ENCODE data around the gene ATRIP. TPM values are rescaled to one million over a fixed set of nuclear protein-coding genes. Genes with fewer than 3 reads are reported as not detected.

ATRIP gene
- total and polyA plus RNA-seq, 2 experiments from 2014 or later, result 4.2 to 8.4 TPM

DNA sequence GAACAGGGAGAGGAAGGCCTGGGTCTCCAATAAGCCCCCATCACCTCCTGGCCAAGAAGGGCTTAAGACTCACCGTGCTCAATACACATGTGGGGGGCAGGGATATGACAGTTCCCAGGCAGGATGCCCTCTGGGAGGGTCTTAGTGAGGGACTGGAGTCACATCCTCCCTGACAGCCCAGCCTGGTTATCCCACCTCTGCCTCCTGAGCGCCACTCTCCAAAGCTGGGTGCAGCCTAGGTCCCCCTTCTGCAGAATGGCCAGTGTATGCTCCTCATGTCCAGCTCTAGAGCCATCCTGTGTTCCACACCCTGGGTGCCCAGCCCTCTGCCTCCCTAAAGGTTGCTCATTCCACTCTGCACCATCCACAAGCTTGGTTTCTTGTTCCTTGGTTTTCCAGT is 58.6 kb downstream of the ATRIP start:
- H2AFZ ChIP-seq, result no peak overlapping the region
- no peak overlapping the region for H3K27ac ChIP-seq
- DNase-seq, result no peak
- peak overlapping the region; percentile 83 for H3K4me2 ChIP-seq (ENCODE audit: unreplicated experiment)
- peaks cover 18% of the 10 kb centered on the region for H3K4me1 ChIP-seq (ENCODE audit: insufficient read depth)
- no peaks in the 10 kb centered on the region for H3K27me3 ChIP-seq (replicated peaks; ENCODE audit: insufficient read depth)
- H4K20me1 ChIP-seq (ENCODE audit: insufficient read depth), result no peaks in the 10 kb centered on the region
- H3K79me2 ChIP-seq (ENCODE audit: insufficient read depth), result peaks cover 14% of the 10 kb centered on the region
- H3K36me3 ChIP-seq (ENCODE audit: low read depth), result no peaks in the 10 kb centered on the region
- 72 to 85% methylated on average over 2 of the region's 2 CpGs for WGBS, 2 experiments (ENCODE audit: low coverage in 1 of 2, low lambda C conversion rate in 2 of 2, missing lambda C conversion rate in 2 of 2)
- no peaks in the 10 kb centered on the region for H3K9me2 ChIP-seq (ENCODE audit: insufficient read depth)
- TF ChIP-seq EZH2phosphoT487 (IDR thresholded peaks at IDR 0.05; ENCODE audit: insufficient read depth, low read depth) (no peak), EZH2 (IDR thresholded peaks at IDR 0.05; ENCODE audit: insufficient read depth, poor library complexity, severe bottlenecking) (no peak)
- H3K9me3 ChIP-seq (ENCODE audit: low read depth), result no peaks in the 10 kb centered on the region
- H3F3A ChIP-seq (ENCODE audit: insufficient read depth), result peaks cover 11% of the 10 kb centered on the region
- in situ Hi-C loops (cut with MboI), result no loop called here
- no peak overlapping the region for H3K4me3 ChIP-seq
- no peak overlapping the region for H3K9ac ChIP-seq

DNA sequence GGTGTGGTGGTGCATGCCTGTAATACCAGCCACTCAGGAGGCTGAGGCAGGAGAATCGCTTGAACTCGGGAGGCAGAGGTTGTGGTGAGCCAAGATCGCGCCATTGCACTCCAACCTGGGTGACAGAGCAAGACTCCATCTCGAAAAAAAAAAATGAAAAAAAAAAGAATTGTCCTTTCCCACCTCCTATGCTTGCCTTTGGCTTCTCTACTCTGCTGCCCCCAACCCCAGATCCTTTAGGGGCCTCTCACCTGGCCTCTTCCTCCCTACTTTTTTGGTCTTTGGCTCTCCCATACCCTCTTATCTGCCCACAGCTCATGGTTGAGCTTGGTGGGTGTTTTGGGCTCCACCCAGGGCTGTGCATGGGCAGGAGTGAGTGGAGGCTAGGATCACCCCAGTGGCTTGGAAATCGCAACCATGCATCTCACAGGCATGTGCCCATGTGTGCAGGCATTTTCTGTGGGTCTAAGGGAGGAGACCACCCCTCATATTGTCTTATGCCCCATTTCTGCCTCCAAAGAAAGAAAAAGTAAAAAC is 59.5 kb downstream of the ATRIP start:
- H3K4me1 ChIP-seq (ENCODE audit: insufficient read depth), result peaks cover 18% of the 10 kb centered on the region
- 88 to 95% methylated on average over 6 of the region's 6 CpGs for WGBS, 2 experiments (ENCODE audit: low coverage in 1 of 2, low lambda C conversion rate in 2 of 2, missing lambda C conversion rate in 2 of 2)
- no peaks in the 10 kb centered on the region for H3K9me2 ChIP-seq (ENCODE audit: insufficient read depth)
- TF ChIP-seq EZH2phosphoT487 (IDR thresholded peaks at IDR 0.05; ENCODE audit: insufficient read depth, low read depth), result no peak
- TF ChIP-seq EZH2 (IDR thresholded peaks at IDR 0.05; ENCODE audit: insufficient read depth, poor library complexity, severe bottlenecking), result no peak
- H3K4me3 ChIP-seq, result no peak overlapping the region
- H2AFZ ChIP-seq, result no peak overlapping the region
- H3K27me3 ChIP-seq (replicated peaks; ENCODE audit: insufficient read depth), result no peaks in the 10 kb centered on the region
- no peak overlapping the region for H3K9ac ChIP-seq
- H3K27ac ChIP-seq, result no peak overlapping the region
- peaks cover 14% of the 10 kb centered on the region for H3K79me2 ChIP-seq (ENCODE audit: insufficient read depth)
- H3K9me3 ChIP-seq (ENCODE audit: low read depth), result no peaks in the 10 kb centered on the region
- H3F3A ChIP-seq (ENCODE audit: insufficient read depth), result peaks cover 11% of the 10 kb centered on the region
- in situ Hi-C loops (cut with MboI), result no loop called here
- H4K20me1 ChIP-seq (ENCODE audit: insufficient read depth), result no peaks in the 10 kb centered on the region
- H3K4me2 ChIP-seq (ENCODE audit: unreplicated experiment), result no peak overlapping the region
- no peaks in the 10 kb centered on the region for H3K36me3 ChIP-seq (ENCODE audit: low read depth)
- DNase-seq, result no peak

DNA sequence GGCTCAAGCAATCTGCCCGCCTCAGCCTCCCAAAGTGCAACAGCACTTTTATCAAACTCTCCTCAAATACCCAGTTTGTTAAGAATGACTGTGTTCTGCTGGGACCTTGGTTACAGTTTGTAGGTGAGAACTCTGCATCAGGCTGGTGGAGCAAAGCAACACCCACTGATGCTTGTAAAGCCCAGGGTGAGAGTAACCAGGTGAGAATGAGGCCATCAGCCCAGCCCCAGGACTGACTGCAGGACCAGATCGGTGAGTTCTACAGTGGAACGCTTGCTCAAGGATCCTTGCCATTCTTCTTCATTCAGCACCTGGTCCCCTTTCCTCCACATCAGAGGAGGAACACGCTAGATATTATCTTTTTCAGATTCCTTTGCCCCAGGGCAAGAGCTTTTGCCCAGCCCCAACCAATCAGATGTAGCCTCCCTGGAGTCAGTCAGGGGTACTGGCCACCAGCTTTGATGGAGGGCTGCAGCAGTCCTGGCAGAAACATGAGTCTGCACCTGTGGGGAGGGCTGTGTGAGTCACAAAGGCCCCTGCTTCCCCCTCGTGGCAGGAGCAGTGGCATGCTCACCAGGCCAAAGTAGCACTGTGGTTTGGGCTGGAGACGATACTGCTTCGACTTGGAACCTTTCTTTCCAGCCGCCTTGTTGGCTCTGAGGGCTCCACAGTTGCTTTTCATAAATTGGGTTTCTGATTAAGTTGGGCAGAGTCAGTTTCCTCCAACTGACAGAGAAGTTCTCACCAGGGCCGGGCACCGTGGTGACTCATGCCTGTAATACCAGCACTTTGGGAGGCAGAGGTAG is 60.9 kb downstream of the ATRIP start:
- Histone ChIP-seq H3K79me2 (ENCODE audit: insufficient read depth) (peaks cover 7% of the 10 kb centered on the region; the same call in 1 of the 2 replicates), H3K36me3 (ENCODE audit: low read depth) (no peaks in the 10 kb centered on the region), H3K4me1 (ENCODE audit: insufficient read depth) (peaks cover 18% of the 10 kb centered on the region), H3K9me3 (ENCODE audit: low read depth) (no peaks in the 10 kb centered on the region), H3K4me2 (ENCODE audit: unreplicated experiment) (no peak overlapping the region), H3K9me2 (ENCODE audit: insufficient read depth) (no peaks in the 10 kb centered on the region), H3K4me3 (no peak overlapping the region), H3K27ac (peak overlapping the region; percentile 20), H4K20me1 (ENCODE audit: insufficient read depth) (no peaks in the 10 kb centered on the region), H2AFZ (peak overlapping the region; percentile 36; the same call in 1 of the 2 replicates), H3F3A (ENCODE audit: insufficient read depth) (peaks cover 11% of the 10 kb centered on the region), H3K27me3 (replicated peaks; ENCODE audit: insufficient read depth) (no peaks in the 10 kb centered on the region), H3K9ac (no peak overlapping the region)
- peak; percentile 69 for DNase-seq
- WGBS, 2 experiments (ENCODE audit: low coverage in 1 of 2, low lambda C conversion rate in 2 of 2, missing lambda C conversion rate in 2 of 2), result 34 to 36% methylated on average over 10 of the region's 10 CpGs
- in situ Hi-C loops (cut with MboI), result no loop called here
- TF ChIP-seq EZH2 (IDR thresholded peaks at IDR 0.05; ENCODE audit: insufficient read depth, poor library complexity, severe bottlenecking) (no peak), EZH2phosphoT487 (IDR thresholded peaks at IDR 0.05; ENCODE audit: insufficient read depth, low read depth) (no peak)

DNA sequence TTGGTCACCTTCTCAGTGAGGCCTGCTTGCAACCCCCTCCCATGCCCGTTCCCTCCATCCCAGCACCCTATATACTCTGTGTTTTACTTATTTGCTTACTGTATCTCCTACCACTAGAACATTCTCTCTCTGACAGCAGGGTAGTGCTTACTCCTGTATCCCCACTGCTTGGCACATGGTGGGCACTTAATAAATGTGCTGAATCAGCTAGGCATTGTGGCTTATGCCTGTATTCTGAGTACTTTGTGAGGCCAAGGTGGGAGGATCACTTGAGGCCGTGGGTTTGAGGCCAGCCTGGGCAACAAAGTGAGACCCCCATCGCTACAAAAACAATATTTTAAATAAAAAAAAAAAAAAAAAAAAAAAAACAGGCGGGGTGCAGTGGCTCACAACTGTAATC is 65.0 kb downstream of the ATRIP start:
- H2AFZ ChIP-seq, result no peak overlapping the region
- H3K27me3 ChIP-seq (replicated peaks; ENCODE audit: insufficient read depth), result no peaks in the 10 kb centered on the region
- no peaks in the 10 kb centered on the region for H4K20me1 ChIP-seq (ENCODE audit: insufficient read depth)
- no peaks in the 10 kb centered on the region for H3K9me3 ChIP-seq (ENCODE audit: low read depth)
- no peaks in the 10 kb centered on the region for H3K36me3 ChIP-seq (ENCODE audit: low read depth)
- H3K4me3 ChIP-seq, result no peak overlapping the region
- no peaks in the 10 kb centered on the region for H3K79me2 ChIP-seq (ENCODE audit: insufficient read depth)
- no peak for DNase-seq
- no peak overlapping the region for H3K27ac ChIP-seq
- no peaks in the 10 kb centered on the region for H3K9me2 ChIP-seq (ENCODE audit: insufficient read depth)
- H3K4me1 ChIP-seq (ENCODE audit: insufficient read depth), result 0 out of 2 replicates have a peak, but pooled peaks cover 10% of the 10 kb centered on the region
- H3K9ac ChIP-seq, result no peak overlapping the region
- 64 to 69% methylated on average over 4 of the region's 4 CpGs for WGBS, 2 experiments (ENCODE audit: low coverage in 1 of 2, low lambda C conversion rate in 2 of 2, missing lambda C conversion rate in 2 of 2)
- H3F3A ChIP-seq (ENCODE audit: insufficient read depth), result peaks cover 3% of the 10 kb centered on the region; the same call in 1 of the 2 replicates
- H3K4me2 ChIP-seq (ENCODE audit: unreplicated experiment), result no peak overlapping the region
- in situ Hi-C loops (cut with MboI), result no loop called here
- TF ChIP-seq EZH2phosphoT487 (IDR thresholded peaks at IDR 0.05; ENCODE audit: insufficient read depth, low read depth), result no peak
- TF ChIP-seq EZH2 (IDR thresholded peaks at IDR 0.05; ENCODE audit: insufficient read depth, poor library complexity, severe bottlenecking), result no peak
